KMS-11 (cell line): ENCODE measurements around the gene RALGPS1.

Experiments used
- H2AFZ ChIP-seq: fragments of 200-600 bp; sonication (generic); 2 replicates; pipeline ENCODE4 v1.6.1; 2016; ENCODE audit warnings: antibody characterized with exemption, mixed run types, low read depth
- H3K27ac ChIP-seq: fragments of 200-600 bp; sonication (generic); 2 replicates; pipeline ENCODE4 v1.6.1; 2016; ENCODE audit warnings: mild to moderate bottlenecking, mixed run types
- H3K27me3 ChIP-seq: fragments of 200-600 bp; sonication (generic); 2 replicates; pipeline ENCODE4 v1.6.1; 2017; ENCODE audit warnings: mild to moderate bottlenecking, low read depth, mixed run types, moderate library complexity; ENCODE audit not compliant: insufficient read depth
- H3K36me3 ChIP-seq: fragments of 200-600 bp; sonication (generic); 2 replicates; pipeline ENCODE4 v1.6.1; 2017; ENCODE audit warnings: mild to moderate bottlenecking, mixed run types; ENCODE audit not compliant: insufficient read depth
- H3K4me1 ChIP-seq: fragments of 200-600 bp; sonication (generic); 2 replicates; pipeline ENCODE4 v1.6.1; 2016; ENCODE audit warnings: mild to moderate bottlenecking, low read depth, mixed run types; ENCODE audit not compliant: poor library complexity, severe bottlenecking
- H3K4me2 ChIP-seq: fragments of 200-600 bp; sonication (generic); 2 replicates; pipeline ENCODE4 v1.7.0; 2016; ENCODE audit warnings: mild to moderate bottlenecking, mixed run types
- H3K4me3 ChIP-seq: fragments of 200-600 bp; sonication (generic); IDR thresholded peaks from 2 replicates; pipeline ENCODE4 v1.6.1; 2017; ENCODE audit warnings: low read depth, low read length, mixed read lengths; ENCODE audit not compliant: insufficient read depth
- H3K79me2 ChIP-seq: fragments of 200-600 bp; sonication (generic); 2 replicates; pipeline ENCODE4 v1.6.1; 2016; ENCODE audit warnings: low read depth, mixed run types; ENCODE audit not compliant: insufficient read depth
- H3K9ac ChIP-seq: fragments of 200-600 bp; sonication (generic); 2 replicates; pipeline ENCODE4 v1.6.1; 2016; ENCODE audit warnings: mild to moderate bottlenecking, mixed run types
- H4K20me1 ChIP-seq: fragments of 200-600 bp; sonication (generic); 2 replicates; pipeline ENCODE4 v1.6.1; 2016; ENCODE audit warnings: mild to moderate bottlenecking, mixed run types; ENCODE audit not compliant: insufficient read depth
- TF ChIP-seq, protein P1 (sequence below): fragments of 200-600 bp; sonication (generic); conservative IDR thresholded peaks from 2 replicates; pipeline ENCODE4 v1.6.1; 2017; ENCODE audit warnings: low read depth, mild to moderate bottlenecking, antibody characterized with exemption, low read length, moderate library complexity, mixed read lengths

RALGPS1 gene

DNA sequence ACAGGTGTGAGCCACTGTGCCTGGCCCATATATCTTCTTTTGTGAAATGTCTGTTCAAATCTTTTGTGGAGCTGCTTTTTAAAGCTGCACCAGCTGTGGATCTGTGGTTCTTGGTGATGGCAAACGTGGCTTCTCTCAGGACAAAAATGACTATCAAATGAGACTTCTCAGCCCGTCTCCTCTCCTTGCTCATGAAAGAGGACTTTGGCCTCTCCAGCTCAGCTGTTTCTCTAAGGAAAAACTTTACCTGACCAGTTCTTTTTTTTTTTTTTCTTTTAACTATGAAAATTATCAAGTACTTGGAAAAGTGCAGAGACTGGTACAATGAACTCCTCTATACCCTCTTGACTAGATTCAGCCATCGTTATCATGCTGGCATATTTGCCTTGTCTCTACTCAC lies 44.8 kb downstream of the RALGPS1 start:
- H3K9ac ChIP-seq: no peak overlapping the region
- no peaks in the 10 kb centered on the region for H3K79me2 ChIP-seq
- H2AFZ ChIP-seq: no peak overlapping the region
- TF ChIP-seq, protein P1, sequence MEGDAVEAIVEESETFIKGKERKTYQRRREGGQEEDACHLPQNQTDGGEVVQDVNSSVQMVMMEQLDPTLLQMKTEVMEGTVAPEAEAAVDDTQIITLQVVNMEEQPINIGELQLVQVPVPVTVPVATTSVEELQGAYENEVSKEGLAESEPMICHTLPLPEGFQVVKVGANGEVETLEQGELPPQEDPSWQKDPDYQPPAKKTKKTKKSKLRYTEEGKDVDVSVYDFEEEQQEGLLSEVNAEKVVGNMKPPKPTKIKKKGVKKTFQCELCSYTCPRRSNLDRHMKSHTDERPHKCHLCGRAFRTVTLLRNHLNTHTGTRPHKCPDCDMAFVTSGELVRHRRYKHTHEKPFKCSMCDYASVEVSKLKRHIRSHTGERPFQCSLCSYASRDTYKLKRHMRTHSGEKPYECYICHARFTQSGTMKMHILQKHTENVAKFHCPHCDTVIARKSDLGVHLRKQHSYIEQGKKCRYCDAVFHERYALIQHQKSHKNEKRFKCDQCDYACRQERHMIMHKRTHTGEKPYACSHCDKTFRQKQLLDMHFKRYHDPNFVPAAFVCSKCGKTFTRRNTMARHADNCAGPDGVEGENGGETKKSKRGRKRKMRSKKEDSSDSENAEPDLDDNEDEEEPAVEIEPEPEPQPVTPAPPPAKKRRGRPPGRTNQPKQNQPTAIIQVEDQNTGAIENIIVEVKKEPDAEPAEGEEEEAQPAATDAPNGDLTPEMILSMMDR: no peak
- no peak overlapping the region for H3K4me3 ChIP-seq
- H3K4me2 ChIP-seq: no peak overlapping the region
- H4K20me1 ChIP-seq: no peaks in the 10 kb centered on the region
- no peak overlapping the region for H3K27ac ChIP-seq
- no peaks in the 10 kb centered on the region for H3K27me3 ChIP-seq
- no peaks in the 10 kb centered on the region for H3K36me3 ChIP-seq
- peaks cover 9% of the 10 kb centered on the region for H3K4me1 ChIP-seq

DNA sequence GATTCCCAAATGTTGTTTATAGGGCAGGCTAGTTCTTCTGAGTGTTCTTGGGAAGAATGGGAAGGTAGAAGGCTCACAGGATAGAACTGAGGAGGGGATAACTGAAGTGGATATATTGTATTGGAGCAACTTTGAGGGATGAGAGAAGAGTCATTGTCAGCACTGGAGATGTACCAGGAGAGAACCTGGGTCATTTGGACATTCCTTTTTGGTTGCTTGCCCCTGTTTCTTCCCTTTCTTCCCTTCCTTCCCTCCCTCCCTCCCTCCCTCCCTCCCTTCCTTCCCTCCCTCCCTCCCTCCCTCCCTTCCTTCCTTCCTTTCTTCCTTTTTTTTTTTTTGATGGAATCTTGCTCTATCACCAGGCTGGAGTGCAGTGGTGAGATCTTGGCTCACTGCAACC lies 45.3 kb downstream of the RALGPS1 start:
- TF ChIP-seq, protein P1: no peak
- H3K4me1 ChIP-seq: peaks cover 9% of the 10 kb centered on the region
- no peak overlapping the region for H3K4me3 ChIP-seq

DNA sequence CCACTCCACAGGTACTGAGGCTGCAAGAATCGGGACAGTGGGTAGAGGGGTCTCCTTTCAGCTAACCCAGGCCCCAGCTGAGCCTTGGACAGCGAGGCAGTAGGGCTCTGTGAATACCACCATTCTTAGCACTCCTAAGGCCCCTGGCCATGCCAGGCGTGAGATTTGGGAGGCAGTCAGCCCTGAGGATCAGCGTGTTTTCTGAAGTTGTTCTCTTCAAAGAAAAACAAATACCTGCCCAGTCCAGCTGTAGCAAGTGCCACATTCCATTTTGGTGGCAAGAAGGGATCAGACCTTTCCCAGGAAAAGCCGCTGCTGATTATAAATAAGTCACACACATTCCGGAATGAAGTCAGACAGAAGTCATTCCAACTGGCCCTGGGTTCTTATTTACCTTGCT lies 47.8 kb downstream of the RALGPS1 start:
- Histone ChIP-seq H3K27ac (no peak overlapping the region), H4K20me1 (no peaks in the 10 kb centered on the region), H3K4me2 (no peak overlapping the region), H3K4me1 (peaks cover 32% of the 10 kb centered on the region), H3K79me2 (no peaks in the 10 kb centered on the region), H2AFZ (no peak overlapping the region), H3K27me3 (no peaks in the 10 kb centered on the region), H3K9ac (no peak overlapping the region), H3K4me3 (no peak overlapping the region), H3K36me3 (no peaks in the 10 kb centered on the region)
- TF ChIP-seq, protein P1: no peak

More for the DNA sequence above, 45.3 kb downstream of the RALGPS1 start:
- Histone ChIP-seq H2AFZ (no peak overlapping the region), H3K9ac (no peak overlapping the region), H4K20me1 (no peaks in the 10 kb centered on the region), H3K27ac (no peak overlapping the region), H3K36me3 (no peaks in the 10 kb centered on the region), H3K79me2 (no peaks in the 10 kb centered on the region), H3K4me2 (no peak overlapping the region), H3K27me3 (no peaks in the 10 kb centered on the region)

DNA sequence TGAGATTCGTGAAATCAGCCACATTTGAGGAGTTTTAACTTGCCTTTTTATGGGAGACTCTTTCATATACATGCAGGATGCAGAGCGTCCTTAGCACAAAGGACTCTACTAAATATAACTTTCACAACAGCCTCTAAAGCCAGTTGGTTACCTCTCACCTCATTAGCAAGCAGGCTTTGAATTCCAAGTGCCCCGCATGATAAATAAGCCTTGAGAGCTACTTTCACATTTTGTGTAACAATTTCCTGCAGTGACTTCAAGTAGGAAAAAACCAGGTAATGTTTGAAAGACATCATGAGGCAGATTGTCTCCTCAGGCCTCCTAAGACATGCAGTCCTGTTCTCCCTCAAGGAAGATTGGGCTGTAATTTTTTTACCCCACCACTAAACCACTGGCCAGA lies 50.5 kb downstream of the RALGPS1 start:
- TF ChIP-seq, protein P1: no peak
- no peak overlapping the region for H3K27ac ChIP-seq
- H3K27me3 ChIP-seq: no peaks in the 10 kb centered on the region
- peaks cover 26% of the 10 kb centered on the region for H3K4me1 ChIP-seq
- no peak overlapping the region for H3K4me2 ChIP-seq
- no peak overlapping the region for H3K9ac ChIP-seq
- H3K4me3 ChIP-seq: no peak overlapping the region
- H3K79me2 ChIP-seq: no peaks in the 10 kb centered on the region
- H4K20me1 ChIP-seq: no peaks in the 10 kb centered on the region
- H3K36me3 ChIP-seq: no peaks in the 10 kb centered on the region
- H2AFZ ChIP-seq: no peak overlapping the region
